ENCODE measurements around the gene NFIA.

Gene NFIA

DNA sequence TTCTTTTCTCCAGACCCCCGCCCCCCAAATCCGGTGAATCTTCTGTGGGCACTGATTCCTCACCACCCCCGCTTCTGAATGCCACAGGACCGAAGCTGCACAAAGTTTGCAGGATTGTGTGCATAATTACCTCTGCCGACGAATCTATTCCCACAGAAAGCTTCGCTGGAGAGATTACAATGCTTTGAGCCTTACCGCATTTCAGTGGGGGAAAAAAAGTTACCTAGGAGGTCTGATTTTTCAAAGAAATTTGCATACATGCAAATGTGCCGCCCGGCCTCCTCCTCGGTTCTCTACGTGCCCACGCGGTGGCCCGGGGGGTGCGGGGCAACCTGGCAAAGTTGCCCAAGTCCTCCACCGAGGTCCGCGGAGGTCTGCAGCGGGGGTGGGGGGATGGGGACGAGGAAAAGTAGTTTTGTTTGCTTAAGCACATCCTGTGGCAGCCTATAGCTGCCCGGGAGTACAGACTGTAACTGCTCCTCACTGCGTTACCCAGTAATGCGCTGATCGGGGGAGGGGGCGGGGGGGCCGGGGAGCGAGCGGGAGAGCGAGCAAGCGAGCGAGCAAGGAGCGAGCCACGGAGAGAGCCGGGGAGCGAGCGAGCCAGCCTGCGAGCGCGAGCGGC lies 563 bp upstream of the NFIA start (continued):
- TF ChIP-seq IKZF3 (tag by site-specific recombination; IDR thresholded peaks at IDR 0.05) = peak; percentile 14; the same call in 1 of the 2 replicates
- TF ChIP-seq ZNF175 (tag by site-specific recombination; IDR thresholded peaks at IDR 0.05) = no peak
- TF ChIP-seq, protein P1, sequence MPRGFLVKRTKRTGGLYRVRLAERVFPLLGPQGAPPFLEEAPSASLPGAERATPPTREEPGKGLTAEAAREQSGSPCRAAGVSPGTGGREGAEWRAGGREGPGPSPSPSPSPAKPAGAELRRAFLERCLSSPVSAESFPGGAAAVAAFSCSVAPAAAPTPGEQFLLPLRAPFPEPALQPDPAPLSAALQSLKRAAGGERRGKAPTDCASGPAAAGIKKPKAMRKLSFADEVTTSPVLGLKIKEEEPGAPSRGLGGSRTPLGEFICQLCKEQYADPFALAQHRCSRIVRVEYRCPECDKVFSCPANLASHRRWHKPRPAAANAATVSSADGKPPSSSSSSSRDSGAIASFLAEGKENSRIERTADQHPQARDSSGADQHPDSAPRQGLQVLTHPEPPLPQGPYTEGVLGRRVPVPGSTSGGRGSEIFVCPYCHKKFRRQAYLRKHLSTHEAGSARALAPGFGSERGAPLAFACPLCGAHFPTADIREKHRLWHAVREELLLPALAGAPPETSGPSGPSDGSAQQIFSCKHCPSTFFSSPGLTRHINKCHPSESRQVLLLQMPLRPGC (tag by site-specific recombination; IDR thresholded peaks at IDR 0.05) = peak; percentile 12; the same call in 1 of the 2 replicates
- TF ChIP-seq ZNF146 (tag by site-specific recombination; IDR thresholded peaks at IDR 0.05) = no peak
- no peak for TF ChIP-seq GLI2 (tag by site-specific recombination; IDR thresholded peaks at IDR 0.05; ENCODE audit: borderline replicate concordance, low read depth)
- TF ChIP-seq ZNF561 (tag by site-specific recombination; IDR thresholded peaks at IDR 0.05; ENCODE audit: borderline replicate concordance) = no peak
- TF ChIP-seq, protein P2, sequence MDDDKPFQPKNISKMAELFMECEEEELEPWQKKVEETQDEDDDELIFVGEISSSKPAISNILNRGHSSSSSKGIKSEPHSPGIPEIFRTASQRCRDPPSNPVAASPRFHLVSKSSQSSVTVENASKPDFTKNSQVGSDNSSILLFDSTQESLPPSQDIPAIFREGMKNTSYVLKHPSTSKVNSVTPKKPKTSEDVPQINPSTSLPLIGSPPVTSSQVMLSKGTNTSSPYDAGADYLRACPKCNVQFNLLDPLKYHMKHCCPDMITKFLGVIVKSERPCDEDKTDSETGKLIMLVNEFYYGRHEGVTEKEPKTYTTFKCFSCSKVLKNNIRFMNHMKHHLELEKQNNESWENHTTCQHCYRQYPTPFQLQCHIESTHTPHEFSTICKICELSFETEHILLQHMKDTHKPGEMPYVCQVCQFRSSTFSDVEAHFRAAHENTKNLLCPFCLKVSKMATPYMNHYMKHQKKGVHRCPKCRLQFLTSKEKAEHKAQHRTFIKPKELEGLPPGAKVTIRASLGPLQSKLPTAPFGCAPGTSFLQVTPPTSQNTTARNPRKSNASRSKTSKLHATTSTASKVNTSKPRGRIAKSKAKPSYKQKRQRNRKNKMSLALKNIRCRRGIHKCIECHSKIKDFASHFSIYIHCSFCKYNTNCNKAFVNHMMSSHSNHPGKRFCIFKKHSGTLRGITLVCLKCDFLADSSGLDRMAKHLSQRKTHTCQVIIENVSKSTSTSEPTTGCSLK (tag by site-specific recombination; IDR thresholded peaks at IDR 0.05) = no peak
- no peak for TF ChIP-seq ZNF560 (tag by site-specific recombination; IDR thresholded peaks at IDR 0.05; ENCODE audit: borderline replicate concordance)
- no peak for TF ChIP-seq ZNF416 (tag by site-specific recombination; IDR thresholded peaks at IDR 0.05)
- TF ChIP-seq ZFP69B (tag by site-specific recombination; IDR thresholded peaks at IDR 0.05) = peak; percentile 46
- peak; percentile 49; the same call in 1 of the 2 replicates for TF ChIP-seq SP3 (tag by site-specific recombination; IDR thresholded peaks at IDR 0.05)
- TF ChIP-seq ZNF354C (tag by site-specific recombination; IDR thresholded peaks at IDR 0.05; ENCODE audit: borderline replicate concordance, low read depth) = no peak
- TF ChIP-seq ZNF501 (tag by site-specific recombination; IDR thresholded peaks at IDR 0.05) = peak; percentile 60
- TF ChIP-seq, protein P3, sequence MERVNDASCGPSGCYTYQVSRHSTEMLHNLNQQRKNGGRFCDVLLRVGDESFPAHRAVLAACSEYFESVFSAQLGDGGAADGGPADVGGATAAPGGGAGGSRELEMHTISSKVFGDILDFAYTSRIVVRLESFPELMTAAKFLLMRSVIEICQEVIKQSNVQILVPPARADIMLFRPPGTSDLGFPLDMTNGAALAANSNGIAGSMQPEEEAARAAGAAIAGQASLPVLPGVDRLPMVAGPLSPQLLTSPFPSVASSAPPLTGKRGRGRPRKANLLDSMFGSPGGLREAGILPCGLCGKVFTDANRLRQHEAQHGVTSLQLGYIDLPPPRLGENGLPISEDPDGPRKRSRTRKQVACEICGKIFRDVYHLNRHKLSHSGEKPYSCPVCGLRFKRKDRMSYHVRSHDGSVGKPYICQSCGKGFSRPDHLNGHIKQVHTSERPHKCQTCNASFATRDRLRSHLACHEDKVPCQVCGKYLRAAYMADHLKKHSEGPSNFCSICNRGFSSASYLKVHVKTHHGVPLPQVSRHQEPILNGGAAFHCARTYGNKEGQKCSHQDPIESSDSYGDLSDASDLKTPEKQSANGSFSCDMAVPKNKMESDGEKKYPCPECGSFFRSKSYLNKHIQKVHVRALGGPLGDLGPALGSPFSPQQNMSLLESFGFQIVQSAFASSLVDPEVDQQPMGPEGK (tag by site-specific recombination; IDR thresholded peaks at IDR 0.05) = peak; percentile 56
- no peak for TF ChIP-seq ZNF585B (tag by site-specific recombination; IDR thresholded peaks at IDR 0.05)
- TF ChIP-seq ZBTB21 (tag by site-specific recombination; IDR thresholded peaks at IDR 0.05) = no peak
- TF ChIP-seq ZFP41 (tag by site-specific recombination; IDR thresholded peaks at IDR 0.05; ENCODE audit: borderline replicate concordance) = no peak
- peak; percentile 21; the same call in 1 of the 2 replicates for TF ChIP-seq ZNF24 (tag by site-specific recombination; IDR thresholded peaks at IDR 0.05)
- TF ChIP-seq ZNF548 (tag by site-specific recombination; IDR thresholded peaks at IDR 0.05) = no peak
- TF ChIP-seq KLF16 (tag by site-specific recombination; IDR thresholded peaks at IDR 0.05) = no peak; the same call in 1 of the 2 replicates
- peak; percentile 36 for TF ChIP-seq ZNF366 (tag by site-specific recombination; conservative IDR thresholded peaks at IDR 0.05)
- TF ChIP-seq, protein P4, sequence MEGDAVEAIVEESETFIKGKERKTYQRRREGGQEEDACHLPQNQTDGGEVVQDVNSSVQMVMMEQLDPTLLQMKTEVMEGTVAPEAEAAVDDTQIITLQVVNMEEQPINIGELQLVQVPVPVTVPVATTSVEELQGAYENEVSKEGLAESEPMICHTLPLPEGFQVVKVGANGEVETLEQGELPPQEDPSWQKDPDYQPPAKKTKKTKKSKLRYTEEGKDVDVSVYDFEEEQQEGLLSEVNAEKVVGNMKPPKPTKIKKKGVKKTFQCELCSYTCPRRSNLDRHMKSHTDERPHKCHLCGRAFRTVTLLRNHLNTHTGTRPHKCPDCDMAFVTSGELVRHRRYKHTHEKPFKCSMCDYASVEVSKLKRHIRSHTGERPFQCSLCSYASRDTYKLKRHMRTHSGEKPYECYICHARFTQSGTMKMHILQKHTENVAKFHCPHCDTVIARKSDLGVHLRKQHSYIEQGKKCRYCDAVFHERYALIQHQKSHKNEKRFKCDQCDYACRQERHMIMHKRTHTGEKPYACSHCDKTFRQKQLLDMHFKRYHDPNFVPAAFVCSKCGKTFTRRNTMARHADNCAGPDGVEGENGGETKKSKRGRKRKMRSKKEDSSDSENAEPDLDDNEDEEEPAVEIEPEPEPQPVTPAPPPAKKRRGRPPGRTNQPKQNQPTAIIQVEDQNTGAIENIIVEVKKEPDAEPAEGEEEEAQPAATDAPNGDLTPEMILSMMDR (tag by site-specific recombination; IDR thresholded peaks at IDR 0.05) = no peak
- no peak for TF ChIP-seq ZNF10 (tag by site-specific recombination; IDR thresholded peaks at IDR 0.05)
- no peak for TF ChIP-seq ZNF785 (tag by site-specific recombination; IDR thresholded peaks at IDR 0.05)
- TF ChIP-seq ZNF658 (tag by site-specific recombination; IDR thresholded peaks at IDR 0.05) = no peak
- no peak for TF ChIP-seq SP7 (tag by site-specific recombination; IDR thresholded peaks at IDR 0.05)
- TF ChIP-seq FEZF1 (tag by site-specific recombination; IDR thresholded peaks at IDR 0.05) = no peak
- TF ChIP-seq, protein P5, sequence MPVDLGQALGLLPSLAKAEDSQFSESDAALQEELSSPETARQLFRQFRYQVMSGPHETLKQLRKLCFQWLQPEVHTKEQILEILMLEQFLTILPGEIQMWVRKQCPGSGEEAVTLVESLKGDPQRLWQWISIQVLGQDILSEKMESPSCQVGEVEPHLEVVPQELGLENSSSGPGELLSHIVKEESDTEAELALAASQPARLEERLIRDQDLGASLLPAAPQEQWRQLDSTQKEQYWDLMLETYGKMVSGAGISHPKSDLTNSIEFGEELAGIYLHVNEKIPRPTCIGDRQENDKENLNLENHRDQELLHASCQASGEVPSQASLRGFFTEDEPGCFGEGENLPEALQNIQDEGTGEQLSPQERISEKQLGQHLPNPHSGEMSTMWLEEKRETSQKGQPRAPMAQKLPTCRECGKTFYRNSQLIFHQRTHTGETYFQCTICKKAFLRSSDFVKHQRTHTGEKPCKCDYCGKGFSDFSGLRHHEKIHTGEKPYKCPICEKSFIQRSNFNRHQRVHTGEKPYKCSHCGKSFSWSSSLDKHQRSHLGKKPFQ (tag by site-specific recombination; IDR thresholded peaks at IDR 0.05) = no peak
- TF ChIP-seq MEIS1 (CRISPR knock-in tag; IDR thresholded peaks at IDR 0.05; ENCODE audit: borderline replicate concordance) = no peak
- no peak for TF ChIP-seq ZNF140 (tag by site-specific recombination; IDR thresholded peaks at IDR 0.05)
- no peak for TF ChIP-seq ZNF830 (tag by site-specific recombination; IDR thresholded peaks at IDR 0.05; ENCODE audit: low read depth)
- TF ChIP-seq ZNF155 (tag by site-specific recombination; IDR thresholded peaks at IDR 0.05) = no peak
- no peak for TF ChIP-seq YY2 (tag by site-specific recombination; IDR thresholded peaks at IDR 0.05)

All from HEK293 (cell line).